H9 (cell line): ENCODE data around the gene NBR1. TPM values are rescaled to one million over a fixed set of nuclear protein-coding genes. Genes with fewer than 3 reads are reported as not detected.
A peak's percentile ranks its signal among the peaks of the same experiment; 100 is the strongest.

Experiments
- DNase-seq: peaks from one replicate; pipeline ENCODE4 v3.0.0-alpha.2; 2017
- H2AFZ ChIP-seq: one replicate; pipeline ENCODE4 v1.6.1; 2013; ENCODE audit warnings: mild to moderate bottlenecking, low read length, control low read depth, moderate library complexity
- H2AK5ac ChIP-seq: 2 replicates; pipeline ENCODE4 v1.6.1; 2013; ENCODE audit warnings: low read length, control low read depth, mixed read lengths; ENCODE audit not compliant: insufficient read length
- H2BK120ac ChIP-seq: one replicate; pipeline ENCODE4 v1.6.1; 2013; ENCODE audit warnings: low read depth, mild to moderate bottlenecking, low read length, control low read depth, inconsistent platforms; ENCODE audit not compliant: poor library complexity, severe bottlenecking
- H2BK12ac ChIP-seq: 2 replicates; pipeline ENCODE4 v1.6.1; 2013; ENCODE audit warnings: low read length, control low read depth, mixed read lengths, low read depth; ENCODE audit not compliant: insufficient read length
- H2BK15ac ChIP-seq: 2 replicates; pipeline ENCODE4 v1.6.1; 2013; ENCODE audit warnings: low read depth, low read length, control low read depth
- H2BK20ac ChIP-seq: one replicate; pipeline ENCODE4 v1.6.1; 2013; ENCODE audit warnings: low read depth, mild to moderate bottlenecking, low read length, control low read depth, inconsistent platforms; ENCODE audit not compliant: poor library complexity, severe bottlenecking
- H2BK5ac ChIP-seq: 2 replicates; pipeline ENCODE4 v1.6.1; 2013; ENCODE audit warnings: low read length, control low read depth, mixed read lengths; ENCODE audit not compliant: insufficient read length
- H3K14ac ChIP-seq: 2 replicates; pipeline ENCODE4 v1.6.1; 2013; ENCODE audit warnings: low read length, control low read depth; ENCODE audit not compliant: insufficient read depth
- H3K18ac ChIP-seq: 2 replicates; pipeline ENCODE4 v1.6.1; 2013; ENCODE audit warnings: low read depth, mild to moderate bottlenecking, mixed read lengths, low read length, control low read depth; ENCODE audit not compliant: insufficient read length
- H3K23ac ChIP-seq: 2 replicates; pipeline ENCODE4 v1.6.1; 2013; ENCODE audit warnings: low read length, control low read depth, mixed read lengths, low read depth; ENCODE audit not compliant: insufficient read length
- H3K23me2 ChIP-seq: 2 replicates; pipeline ENCODE4 v1.6.1; 2013; ENCODE audit warnings: low read depth, mild to moderate bottlenecking, mixed read lengths, low read length, control low read depth; ENCODE audit not compliant: insufficient read length, poor library complexity, severe bottlenecking
- H3K27ac ChIP-seq: 2 replicates; pipeline ENCODE4 v1.5.1; 2013; ENCODE audit warnings: low read length, control low read depth, mixed read lengths, low read depth; ENCODE audit not compliant: insufficient read length
- H3K27me3 ChIP-seq: 2 replicates; pipeline ENCODE4 v1.6.1; 2013; ENCODE audit warnings: low read length, control low read depth, inconsistent platforms; ENCODE audit not compliant: insufficient read depth
- H3K4ac ChIP-seq: 2 replicates; pipeline ENCODE4 v1.6.1; 2013; ENCODE audit warnings: low read depth, mild to moderate bottlenecking, control low read depth, inconsistent platforms, low read length, moderate library complexity
- H3K4me1 ChIP-seq: 2 replicates; pipeline ENCODE4 v1.6.1; 2013; ENCODE audit warnings: low read length, control low read depth, inconsistent platforms; ENCODE audit not compliant: insufficient read depth
- H3K4me2 ChIP-seq: 2 replicates; pipeline ENCODE4 v1.6.1; 2013; ENCODE audit warnings: low read length, control low read depth, mixed read lengths; ENCODE audit not compliant: insufficient read length, insufficient read depth
- H3K56ac ChIP-seq: 2 replicates; pipeline ENCODE4 v1.6.1; 2013; ENCODE audit warnings: low read depth, mild to moderate bottlenecking, mixed read lengths, low read length, control low read depth; ENCODE audit not compliant: insufficient read length
- H3K79me1 ChIP-seq: 2 replicates; pipeline ENCODE4 v1.6.1; 2013; ENCODE audit warnings: low read depth, mild to moderate bottlenecking, moderate library complexity, low read length, control low read depth, inconsistent platforms; ENCODE audit not compliant: insufficient read depth, poor library complexity, severe bottlenecking
- H3K79me2 ChIP-seq: 2 replicates; pipeline ENCODE4 v1.6.1; 2013; ENCODE audit warnings: low read length, control low read depth, inconsistent platforms; ENCODE audit not compliant: insufficient read depth
- H3K9ac ChIP-seq: 2 replicates; pipeline ENCODE4 v1.6.1; 2013; ENCODE audit warnings: low read length, control low read depth, mixed read lengths; ENCODE audit not compliant: insufficient read length; ENCODE audit errors: extremely low read depth
- H3K9me3 ChIP-seq: one replicate; pipeline ENCODE4 v1.6.1; 2013; ENCODE audit warnings: low read depth, low read length, inconsistent platforms; ENCODE audit not compliant: control insufficient read depth
- H3T11ph ChIP-seq: one replicate; pipeline ENCODE4 v1.6.1; 2013; ENCODE audit warnings: mild to moderate bottlenecking, low read length, control low read depth, inconsistent platforms
- H4K20me1 ChIP-seq: one replicate; pipeline ENCODE4 v1.6.1; 2013; ENCODE audit not compliant: control insufficient read depth, insufficient read length, insufficient read depth
- H4K5ac ChIP-seq: 2 replicates; pipeline ENCODE4 v1.6.1; 2013; ENCODE audit warnings: low read depth, mild to moderate bottlenecking, mixed read lengths, low read length, control low read depth; ENCODE audit not compliant: insufficient read length
- H4K8ac ChIP-seq: replicated peaks from 2 replicates; pipeline ENCODE4 v1.6.1; 2013; ENCODE audit warnings: low read length, control low read depth, mixed read lengths, low read depth; ENCODE audit not compliant: insufficient read length
- H4K91ac ChIP-seq: 2 replicates; pipeline ENCODE4 v1.6.1; 2013; ENCODE audit warnings: low read depth, mild to moderate bottlenecking, moderate library complexity, mixed read lengths, low read length, control low read depth; ENCODE audit not compliant: insufficient read length
- H3K27ac Mint-ChIP-seq, 3 experiments: 2 replicates in 2 of 3; 3 replicates in 1 of 3; pipeline ENCODE4 v1.8.0; 2020 to 2021; ENCODE audit warnings: mixed read lengths in 3 of 3, mild to moderate bottlenecking in 1 of 3, moderate library complexity in 1 of 3
- H3K27me3 Mint-ChIP-seq: 2 replicates; pipeline ENCODE4 v1.8.0; 2021; ENCODE audit warnings: low read depth, mild to moderate bottlenecking, moderate library complexity, mixed read lengths
- H3K36me3 Mint-ChIP-seq, 3 experiments: 2 replicates in 2 of 3; 3 replicates in 1 of 3; pipeline ENCODE4 v1.8.0; 2020 to 2021; ENCODE audit warnings: low read depth in 3 of 3, mixed read lengths in 3 of 3; ENCODE audit not compliant: insufficient read depth in 1 of 3
- H3K4me1 Mint-ChIP-seq, 2 experiments: 2 replicates each; pipeline ENCODE4 v1.8.0; 2020; ENCODE audit warnings: mixed read lengths in 2 of 2
- H3K4me3 Mint-ChIP-seq, 2 experiments: 2 replicates in 1 of 2; 3 replicates in 1 of 2; pipeline ENCODE4 v1.8.0; 2020 to 2021; ENCODE audit warnings: mild to moderate bottlenecking in 2 of 2, mixed read lengths in 2 of 2, moderate library complexity in 1 of 2
- H3K9me3 Mint-ChIP-seq, 2 experiments: 2 replicates in 1 of 2; 3 replicates in 1 of 2; pipeline ENCODE4 v1.8.0; 2020; ENCODE audit warnings: mild to moderate bottlenecking in 2 of 2, mixed read lengths in 2 of 2, moderate library complexity in 1 of 2
- CTCF ChIP-seq: fragments of 200-600 bp; sonication (generic); conservative IDR thresholded peaks from 3 replicates; pipeline ENCODE4 v1.8.0; 2021; ENCODE audit warnings: antibody characterized with exemption, mild to moderate bottlenecking
- WGBS: extraction: QIAGEN DNeasy Blood & Tissue Kit; methylation state at CpG from one replicate; pipeline ENCODE4 v1.1.7; 2013; ENCODE audit warnings: missing lambda C conversion rate, low lambda C conversion rate, mixed read lengths; ENCODE audit not compliant: insufficient read length; ENCODE audit errors: extremely low coverage; 5-methylcytosine and 5-hydroxymethylcytosine counted together
- total RNA-seq: library from RNA; stranded (reverse); gene quantifications from 2 replicates; pipeline ENCODE4 v1.2.1, GENCODE V29; 2021

NBR1 gene
- total RNA-seq, 1 experiment from 2014 or later = 34.2 TPM

- Mint-ChIP-seq H3K27me3 (peaks cover 2% of the 10 kb centered on the region), H3K27ac (no peak overlapping the region), H3K4me3 (no peak overlapping the region), H3K36me3 (peaks cover 26 to 56% (median 38%) of the 10 kb centered on the region in 3 experiments), H3K9me3 (peaks cover 4 to 7% of the 10 kb centered on the region in 2 experiments; a peak in 4 of 5 replicates), H3K4me1 (peaks cover 5 to 9% of the 10 kb centered on the region in 2 experiments)
- no peak for DNase-seq
- Histone ChIP-seq H3K23ac (no peak overlapping the region), H3K79me2 (no peaks in the 10 kb centered on the region; the same call in 1 of the 2 replicates), H3K18ac (no peak overlapping the region), H3K4me1 (no peaks in the 10 kb centered on the region), H2AFZ (no peak overlapping the region), H3K79me1 (no peaks in the 10 kb centered on the region), H3K14ac (no peak overlapping the region), H3K27me3 (no peaks in the 10 kb centered on the region), H3K4ac (no peak overlapping the region), H3K27ac (no peak overlapping the region), H3K56ac (no peak overlapping the region), H4K8ac (no peak overlapping the region), H3T11ph (no peak overlapping the region), H3K9ac (no peak overlapping the region), H2BK15ac (no peak overlapping the region), H4K91ac (no peak overlapping the region), H2BK120ac (no peak overlapping the region), H2AK5ac (no peak overlapping the region), H2BK5ac (no peak overlapping the region), H3K9me3 (no peaks in the 10 kb centered on the region), H4K5ac (no peak overlapping the region), H2BK12ac (no peak overlapping the region), H2BK20ac (peak overlapping the region; percentile 46), H3K23me2 (peaks cover 11% of the 10 kb centered on the region), H3K4me2 (no peak overlapping the region), H4K20me1 (no peaks in the 10 kb centered on the region)
- no peak for TF ChIP-seq CTCF
- WGBS = no CpG with 5 or more reads among the region's 11 CpGs
These were observed 41.4 kb upstream of the NBR1 start for GRCh38 chr17:43129671-43130010.
